ENCODE results near the gene TBC1D4.
"Not testable (repeated sequence)": the region's sequence is repeated elsewhere in the genome, so short reads cannot be mapped to it uniquely, and the experiment has no call there.

TBC1D4 gene

GRCh38 chr13:75318138-75318833 lies 163.7 kb downstream of the TBC1D4 start:
- DNase-seq, result no peak

GRCh38 chr13:75316427-75316826 lies 165.5 kb downstream of the TBC1D4 start:
- no peak for DNase-seq

DNA sequence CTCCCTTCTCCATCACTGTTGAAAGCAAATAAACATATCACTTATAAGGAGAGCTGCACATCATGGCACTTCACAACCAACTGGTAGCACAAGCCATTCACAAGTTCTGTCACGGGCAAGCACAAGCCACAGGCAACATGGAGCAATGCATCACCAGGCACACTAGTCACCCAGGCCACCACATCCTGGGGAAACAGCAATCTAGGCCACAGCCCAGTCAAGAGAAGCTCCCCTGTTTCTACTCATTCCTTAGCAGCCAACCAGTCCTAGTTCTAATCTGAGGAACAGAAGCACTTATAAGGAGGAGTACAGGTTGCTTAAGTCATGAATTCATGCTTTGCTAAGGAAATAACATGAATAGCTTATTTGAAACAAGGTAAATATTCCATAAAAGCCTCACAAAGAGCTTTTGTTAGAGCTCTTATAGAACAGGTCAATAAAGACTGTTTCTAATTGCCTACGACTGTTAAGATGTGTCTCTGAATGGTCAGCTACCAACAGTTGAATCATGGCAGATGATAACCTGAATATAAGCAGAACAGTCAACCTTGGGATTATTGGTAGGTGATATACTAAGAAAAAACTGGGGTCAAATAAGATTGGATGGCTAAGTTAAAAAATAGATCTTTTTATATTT lies 169.0 kb downstream of the TBC1D4 start:
- no peak for DNase-seq

GRCh38 chr13:75309981-75310580 lies 171.9 kb downstream of the TBC1D4 start:
- DNase-seq, result no peak

GRCh38 chr13:75308222-75308621 lies 173.7 kb downstream of the TBC1D4 start:
- no peak for DNase-seq

GRCh38 chr13:75307370-75307949 lies 174.5 kb downstream of the TBC1D4 start:
- DNase-seq, result no peak

- DNase-seq, result not testable (repeated sequence)
These were observed 175.0 kb downstream of the TBC1D4 start for GRCh38 chr13:75306967-75307366.

GRCh38 chr13:75305059-75305458 lies 176.9 kb downstream of the TBC1D4 start:
- DNase-seq, result no peak

- DNase-seq, result no peak
These were observed 178.7 kb downstream of the TBC1D4 start for GRCh38 chr13:75303263-75303662.

GRCh38 chr13:75302071-75302698 lies 179.8 kb downstream of the TBC1D4 start:
- no peak for DNase-seq

- no peak for DNase-seq
These were observed 181.8 kb downstream of the TBC1D4 start for GRCh38 chr13:75299913-75300862.

DNA sequence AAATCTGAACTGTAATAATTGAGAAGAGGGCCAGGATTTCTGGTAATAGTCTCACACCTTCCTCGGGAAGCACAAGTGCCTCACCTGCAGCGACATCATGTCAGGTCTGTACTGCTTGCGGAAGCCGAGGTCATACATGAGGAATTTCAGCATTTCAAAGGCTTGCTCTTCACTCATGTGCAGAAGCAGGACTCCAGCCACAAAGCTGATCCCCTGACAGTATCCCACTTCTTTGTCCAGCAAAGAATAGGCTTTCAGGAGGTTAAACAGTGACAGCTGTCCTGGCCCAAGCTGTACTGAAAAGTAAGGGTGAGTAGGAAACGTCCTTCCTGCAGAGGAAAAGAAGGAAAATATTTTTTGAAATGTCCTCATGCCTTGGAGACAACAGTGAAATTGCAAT lies 182.7 kb downstream of the TBC1D4 start:
- DNase-seq, result no peak

- no peak for DNase-seq
These were observed 185.3 kb downstream of the TBC1D4 start for GRCh38 chr13:75296641-75297040.

GRCh38 chr13:75295201-75295600 lies 186.8 kb downstream of the TBC1D4 start:
- no peak for DNase-seq

- DNase-seq, result no peak
These were observed 187.9 kb downstream of the TBC1D4 start for GRCh38 chr13:75294110-75294509.

DNA sequence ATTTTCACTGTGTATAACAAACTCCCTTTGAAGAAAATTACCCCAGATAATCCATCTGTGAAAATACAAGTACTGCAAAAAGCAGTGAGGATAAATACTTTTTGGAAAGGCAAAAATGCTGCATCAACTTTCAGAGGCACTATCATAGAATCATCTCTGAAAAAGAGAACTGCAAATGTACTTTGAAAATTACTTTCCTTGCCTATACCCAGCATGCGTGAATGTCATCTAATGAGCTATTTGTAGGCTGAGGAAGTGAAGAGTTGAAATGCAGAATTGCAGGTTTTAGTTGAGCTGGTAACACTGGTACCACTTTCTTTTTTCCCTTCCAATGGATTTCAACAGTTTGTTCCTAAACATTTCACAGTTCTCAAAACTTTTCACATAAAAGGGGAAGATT lies 196.7 kb downstream of the TBC1D4 start:
- no peak for DNase-seq

DNA sequence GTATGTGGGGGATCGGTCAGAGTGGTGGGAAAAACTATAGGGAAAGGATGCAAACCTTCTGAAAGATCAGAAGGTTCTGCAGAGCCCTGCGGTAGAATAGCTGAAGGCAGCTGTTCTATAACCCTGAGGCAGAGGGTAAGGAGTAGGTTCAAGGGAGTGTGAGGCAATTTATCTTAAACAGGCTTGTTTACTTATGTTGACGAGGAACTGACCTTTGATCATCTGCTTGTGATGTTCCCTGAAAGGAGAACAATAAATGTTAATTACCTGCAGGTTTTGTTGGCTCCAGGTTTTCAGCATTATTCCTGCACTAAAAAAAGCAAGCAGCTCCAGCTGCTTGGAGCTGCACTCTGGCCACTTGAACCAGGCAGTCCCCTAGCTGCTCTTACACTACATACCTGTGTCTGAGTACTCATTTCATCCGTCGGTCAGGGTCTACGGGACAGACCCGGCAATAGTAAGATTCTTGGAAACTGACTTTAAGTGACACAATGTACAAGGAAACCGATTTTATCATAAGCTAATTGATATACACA lies 202.1 kb downstream of the TBC1D4 start:
- DNase-seq, result no peak

DNA sequence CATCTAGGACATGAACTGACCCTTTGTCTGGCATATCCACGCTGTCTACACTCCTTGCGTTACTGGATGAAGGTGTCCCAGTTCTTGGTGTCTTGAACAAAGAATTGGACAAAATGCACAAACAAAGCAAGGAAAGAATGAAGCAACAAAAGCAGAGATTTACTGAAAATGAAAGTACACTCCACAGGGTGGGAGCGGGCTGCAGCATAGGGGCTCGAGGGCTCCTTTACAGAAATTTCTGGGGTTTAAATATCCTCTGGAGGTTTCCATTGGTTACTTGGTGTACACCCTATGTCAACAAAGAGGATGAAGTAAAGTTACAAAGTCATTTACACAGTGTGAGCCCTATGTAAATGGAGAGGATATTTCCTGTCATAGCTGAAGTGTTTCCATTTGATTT lies 208.3 kb downstream of the TBC1D4 start:
- not testable (repeated sequence) for DNase-seq

DNA sequence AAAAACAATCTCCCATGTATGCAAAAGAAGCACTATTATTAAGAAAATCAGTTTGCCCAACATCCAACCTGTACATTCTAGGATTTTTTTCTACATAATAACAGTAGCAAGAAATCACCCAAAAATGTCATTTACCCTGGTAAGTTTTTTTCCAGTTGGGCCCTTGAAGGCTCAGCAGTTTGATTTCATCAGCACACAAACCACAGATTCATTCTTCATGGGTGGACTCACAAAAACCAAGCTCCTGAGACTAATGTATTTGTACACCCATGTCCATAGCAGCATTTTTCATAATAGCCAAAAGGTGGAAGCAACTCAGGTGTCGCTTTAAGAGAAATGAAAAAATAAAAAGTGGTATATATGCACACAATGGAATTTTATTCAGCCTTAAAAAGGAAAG lies 210.1 kb downstream of the TBC1D4 start:
- DNase-seq, result no peak

- not testable (repeated sequence) for DNase-seq
These were observed 213.5 kb downstream of the TBC1D4 start for GRCh38 chr13:75268481-75268880.

DNA sequence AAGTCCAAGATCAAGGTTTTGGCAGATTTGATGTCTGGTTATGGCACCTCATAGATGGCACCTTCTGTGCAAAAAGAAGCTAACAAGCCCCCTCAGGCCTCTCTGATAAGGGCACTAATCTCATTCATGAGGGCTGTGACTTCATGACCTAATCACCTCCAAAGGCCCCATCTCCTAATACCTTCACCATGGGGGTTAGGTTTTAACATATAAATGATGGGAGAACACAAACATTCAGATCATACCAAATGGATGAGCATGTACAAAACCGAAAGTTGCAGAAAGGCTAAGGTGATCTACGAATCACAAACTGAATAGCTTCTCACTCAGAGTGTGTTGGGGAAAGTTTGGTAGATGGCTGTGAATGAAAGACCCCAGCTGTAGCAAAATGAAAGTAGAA lies 217.4 kb downstream of the TBC1D4 start:
- DNase-seq, result no peak
